Measurements from ENCODE around the gene SEPTIN2.
"Not testable (repeated sequence)": the region's sequence is repeated elsewhere in the genome, so short reads cannot be mapped to it uniquely, and the experiment has no call there.

SEPTIN2 gene

DNA sequence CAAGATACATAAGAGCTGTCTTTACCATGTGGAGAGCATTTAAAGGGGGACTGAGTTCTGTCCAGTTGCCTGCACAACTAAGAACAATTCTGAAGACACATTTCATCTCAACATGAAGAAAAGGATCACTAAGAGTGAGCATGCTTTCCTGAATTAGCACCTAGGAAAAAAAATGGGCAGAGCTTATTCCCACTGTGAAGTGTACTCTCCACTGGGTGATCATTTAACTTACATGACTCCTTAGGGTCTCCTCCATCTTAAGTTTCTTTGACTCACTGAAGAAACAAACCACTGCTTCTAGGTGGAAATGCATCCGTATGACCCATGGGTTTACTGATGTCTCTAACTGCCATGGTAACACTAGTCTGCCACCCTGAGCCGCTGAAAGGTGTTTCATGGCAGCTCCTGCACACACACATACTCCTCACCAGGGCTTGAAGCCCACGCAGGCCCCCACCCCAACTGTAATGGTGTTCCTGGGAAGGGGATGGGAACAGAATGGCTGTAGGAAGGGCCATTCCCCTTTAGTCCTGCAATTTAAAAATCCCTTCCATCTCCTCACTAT, 27.3 kb upstream of the SEPTIN2 start:
- no peak for DNase-seq

DNA sequence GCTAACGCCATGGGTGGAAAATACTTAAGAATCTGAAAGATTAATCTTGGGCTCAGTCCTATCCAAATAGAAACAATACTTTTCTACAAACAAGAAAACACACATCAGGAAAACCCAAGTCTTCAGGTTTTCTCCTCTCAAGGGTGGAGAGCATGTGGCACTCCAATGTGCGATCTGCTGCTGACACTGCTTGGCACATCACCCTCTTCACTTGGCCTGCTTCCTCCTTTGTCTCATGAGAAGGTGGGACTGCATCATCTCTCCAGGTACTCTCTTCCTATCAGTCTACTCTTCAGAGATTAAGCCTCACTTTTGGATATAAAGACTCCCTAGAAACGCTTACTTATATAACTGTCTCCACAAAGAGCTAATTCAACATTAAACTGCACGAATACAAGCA, 26.7 kb upstream of the SEPTIN2 start:
- DNase-seq: no peak

DNA sequence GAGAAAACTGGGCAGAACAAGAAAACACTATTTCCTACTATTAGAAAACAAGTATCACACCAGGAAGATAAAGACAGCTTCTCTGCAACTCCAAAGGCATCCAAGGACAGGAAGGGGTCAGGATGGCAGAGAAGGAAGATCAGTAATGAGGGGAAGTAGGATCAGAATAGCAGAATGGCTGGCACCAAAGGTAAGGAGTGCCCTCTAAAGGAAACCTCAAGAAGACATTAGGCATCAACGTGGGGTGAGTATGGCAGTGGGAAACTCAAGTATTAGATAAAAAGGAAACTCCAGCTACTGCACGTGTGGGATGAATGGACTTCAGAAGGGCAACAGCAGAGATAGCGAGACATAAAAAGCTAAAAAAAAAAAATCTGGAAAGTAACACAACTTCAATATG, 26.1 kb upstream of the SEPTIN2 start:
- DNase-seq: no peak

DNA sequence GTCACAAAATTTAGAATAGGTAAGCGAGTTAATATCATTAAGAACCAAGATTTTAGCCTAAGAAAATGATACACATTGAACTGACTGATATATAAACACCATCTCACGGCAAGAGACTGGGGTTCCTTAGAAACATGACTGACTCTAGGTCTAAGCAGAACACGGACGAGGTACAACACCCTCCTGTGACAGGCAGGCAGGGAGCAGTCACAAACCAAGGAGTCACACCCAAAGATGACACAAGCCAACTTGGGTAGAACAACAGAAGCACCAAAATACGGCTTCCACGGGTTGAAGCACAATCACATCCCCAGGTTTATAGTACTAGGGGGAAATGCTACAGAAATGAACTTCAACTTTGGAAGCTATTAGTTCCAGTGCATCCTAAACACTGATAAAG, 24.6 kb upstream of the SEPTIN2 start:
- no peak for DNase-seq

DNA sequence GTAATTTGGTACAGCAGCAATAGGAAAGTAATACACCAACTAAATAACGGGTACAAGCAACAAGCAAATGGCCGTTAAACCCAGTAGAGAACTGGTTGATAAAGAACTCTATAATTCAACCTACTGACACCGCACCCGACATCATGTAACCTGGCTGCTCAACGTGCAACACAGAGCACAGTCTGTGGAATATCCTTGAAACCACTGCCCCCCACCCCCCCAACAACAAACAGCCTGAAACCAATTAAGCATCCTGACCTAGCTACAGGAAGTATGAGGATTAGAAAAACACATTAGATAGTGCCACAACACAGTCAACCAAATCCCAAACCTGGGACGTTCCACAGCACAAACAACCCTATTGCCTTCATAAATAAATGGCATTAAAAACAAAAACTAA, 23.7 kb upstream of the SEPTIN2 start:
- DNase-seq: no peak

DNA sequence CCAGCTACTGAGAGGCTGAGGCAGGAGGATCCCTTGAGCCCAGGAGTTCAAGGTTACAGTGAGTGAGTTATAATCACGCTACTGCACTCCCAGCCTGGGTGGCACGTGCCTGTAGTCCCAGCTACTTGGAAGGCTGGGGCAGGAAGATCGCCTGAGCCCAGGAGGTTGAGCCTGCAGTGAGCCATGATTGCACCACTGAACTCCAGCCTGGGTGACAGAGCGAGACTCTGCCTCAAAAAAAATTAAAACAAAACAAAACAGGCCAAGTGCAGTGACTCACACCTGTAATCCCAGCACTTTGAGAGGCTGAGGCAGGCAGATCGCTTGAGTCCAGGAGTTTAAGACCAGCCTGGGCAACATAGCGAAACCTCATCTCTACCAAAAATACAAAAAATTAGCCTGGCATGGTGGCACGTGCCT, 22.3 kb upstream of the SEPTIN2 start:
- DNase-seq: not testable (repeated sequence)

DNA sequence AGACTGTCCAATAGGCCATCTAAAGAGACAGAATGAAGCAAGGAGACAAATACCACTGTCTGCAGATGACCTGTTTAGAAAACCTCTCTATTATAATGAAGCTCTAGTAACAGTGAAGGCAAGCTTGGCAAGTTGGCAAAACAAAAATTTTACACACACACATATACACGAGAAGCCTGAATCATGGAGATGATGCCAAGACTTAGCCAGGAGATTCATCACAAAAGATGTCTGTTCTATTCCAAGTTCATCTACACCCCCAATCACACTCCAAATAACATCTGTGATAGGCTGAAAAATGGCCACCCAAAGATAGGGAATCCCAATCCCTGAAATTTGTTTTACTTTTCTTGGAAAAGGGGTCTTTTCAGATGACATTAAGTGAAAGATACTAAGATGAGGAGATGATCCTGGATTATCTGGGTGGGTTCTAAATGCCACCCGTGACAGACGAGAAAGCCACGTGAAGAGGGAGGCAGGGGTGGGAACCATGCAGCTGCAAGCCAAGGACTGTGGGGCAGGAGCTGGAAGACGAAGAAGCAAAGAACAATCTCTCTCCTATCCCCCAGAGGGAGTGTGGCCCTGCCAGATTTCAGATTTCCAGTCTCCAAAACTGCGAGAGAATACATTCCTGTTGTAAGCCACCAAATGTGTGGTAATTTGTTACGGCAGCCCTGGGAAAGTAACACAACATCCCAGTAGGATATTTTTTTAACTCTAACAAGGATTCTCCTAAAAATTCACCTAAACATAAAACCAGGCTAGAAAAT, 20.2 kb upstream of the SEPTIN2 start:
- no peak for DNase-seq

DNA sequence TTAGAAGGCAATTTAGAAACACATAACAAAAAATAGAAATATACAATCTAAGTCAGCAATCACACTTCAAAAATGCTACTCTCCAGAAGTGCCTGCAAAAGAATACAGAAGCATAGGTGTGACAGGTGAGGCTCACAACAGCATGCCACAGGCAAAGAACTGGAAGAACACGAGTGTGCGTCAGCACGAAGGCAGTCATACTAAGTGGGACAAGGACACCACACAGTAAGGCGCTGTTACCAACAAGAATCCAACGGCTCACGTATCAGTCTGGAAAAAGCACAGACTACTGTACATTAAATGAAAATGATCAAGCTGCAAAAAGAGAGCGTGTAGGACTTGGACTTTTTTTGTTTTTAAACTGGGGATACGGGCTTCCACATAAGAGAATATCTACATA, 19.0 kb upstream of the SEPTIN2 start:
- no peak for DNase-seq

DNA sequence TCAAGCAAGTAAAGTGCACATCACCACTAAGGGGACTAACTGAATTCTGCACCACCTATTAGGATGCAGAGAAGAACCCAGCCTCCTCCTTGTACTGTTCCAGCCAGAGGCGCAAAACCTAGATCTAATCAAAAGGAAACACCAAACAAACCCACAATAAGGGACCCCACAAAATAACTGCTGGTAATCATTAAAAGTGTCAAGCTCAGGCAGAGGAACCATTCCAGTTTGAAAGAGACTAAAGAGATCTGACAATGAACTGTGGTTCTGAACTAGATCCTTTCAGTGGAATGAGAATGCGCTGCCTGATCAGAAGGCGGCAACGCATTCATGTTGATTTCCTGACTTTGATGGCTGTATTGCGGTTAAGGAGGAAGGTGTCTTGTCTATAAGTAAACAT, 17.1 kb upstream of the SEPTIN2 start:
- no peak for DNase-seq

DNA sequence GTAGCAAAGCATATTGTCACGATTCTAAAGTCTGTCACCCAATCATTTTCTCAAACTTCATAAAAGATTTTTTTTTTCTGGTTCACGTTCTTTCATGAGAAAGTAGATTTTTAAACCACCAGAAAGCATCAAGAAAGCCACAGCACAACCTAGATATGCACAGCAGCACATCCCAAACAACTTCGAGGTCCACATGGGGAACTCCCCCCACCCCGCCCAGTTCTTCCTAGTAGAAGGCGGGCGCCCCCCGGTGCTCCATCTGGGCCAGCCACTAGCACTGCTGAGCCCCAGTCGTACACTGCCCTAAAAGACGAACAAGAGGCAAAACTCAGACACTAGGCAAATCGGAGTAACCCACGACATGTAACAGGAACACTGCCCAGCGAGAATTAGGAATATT, 15.7 kb upstream of the SEPTIN2 start:
- no peak for DNase-seq

DNA sequence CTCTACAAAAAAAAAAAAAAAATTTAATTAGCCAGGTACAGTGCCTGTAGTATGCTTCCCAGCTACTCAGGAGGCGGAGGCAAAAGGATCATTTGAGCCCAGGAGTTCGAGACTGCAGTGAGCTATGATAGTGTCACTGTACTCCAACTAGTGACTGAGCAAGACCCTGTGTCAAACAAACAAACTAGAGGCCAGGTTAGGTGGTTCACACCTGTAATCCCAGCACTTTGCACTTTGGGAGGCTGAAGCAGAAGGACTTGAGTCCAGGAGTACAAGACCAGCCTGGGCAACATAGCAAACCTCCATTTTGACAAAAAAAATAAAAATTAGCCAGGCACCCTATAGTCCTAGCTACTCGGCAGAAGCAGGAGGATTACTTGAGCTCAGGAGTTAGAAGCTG, 13.6 kb upstream of the SEPTIN2 start:
- DNase-seq: no peak

DNA sequence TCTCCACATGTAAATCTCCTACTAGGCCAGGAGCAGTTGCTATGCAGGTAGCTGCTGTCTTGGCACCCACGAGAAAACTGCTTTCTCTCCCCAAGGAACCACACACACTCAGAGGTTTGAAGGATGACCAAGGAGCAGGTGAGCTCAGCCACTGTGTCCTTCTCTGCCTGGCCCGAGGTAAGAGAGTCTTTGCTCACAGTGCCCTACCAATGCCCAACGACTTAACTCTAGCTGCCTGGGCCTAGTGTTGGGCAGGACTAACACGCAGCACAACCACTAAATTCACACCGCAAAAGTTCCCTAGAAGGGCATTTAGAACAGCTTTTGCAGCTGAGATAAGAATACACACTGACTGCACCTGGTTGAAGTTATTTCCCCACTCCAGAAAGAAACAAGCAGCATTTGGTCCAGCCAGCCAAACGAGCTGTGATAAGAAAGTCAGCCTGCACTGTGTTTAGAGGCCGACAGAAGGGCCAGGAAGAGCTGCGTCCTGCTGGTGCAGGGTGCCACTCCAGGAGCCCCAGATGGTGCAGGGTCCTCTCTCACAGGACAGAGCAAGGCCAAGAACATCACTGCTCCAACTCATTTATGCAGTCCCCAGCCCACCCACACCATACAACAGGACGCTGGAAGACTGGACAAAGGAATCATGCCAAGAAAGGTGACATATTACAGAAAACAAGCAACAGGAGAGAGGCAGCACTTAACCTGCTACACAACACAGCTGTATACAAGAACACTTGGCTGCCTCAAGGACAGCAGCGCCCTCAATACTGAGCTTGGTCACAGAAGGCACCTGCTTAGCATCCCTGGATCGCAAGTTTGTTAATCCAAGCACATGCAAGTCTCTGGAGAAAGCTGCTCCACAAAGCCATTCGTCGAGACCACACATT, 12.7 kb upstream of the SEPTIN2 start:
- DNase-seq: no peak

DNA sequence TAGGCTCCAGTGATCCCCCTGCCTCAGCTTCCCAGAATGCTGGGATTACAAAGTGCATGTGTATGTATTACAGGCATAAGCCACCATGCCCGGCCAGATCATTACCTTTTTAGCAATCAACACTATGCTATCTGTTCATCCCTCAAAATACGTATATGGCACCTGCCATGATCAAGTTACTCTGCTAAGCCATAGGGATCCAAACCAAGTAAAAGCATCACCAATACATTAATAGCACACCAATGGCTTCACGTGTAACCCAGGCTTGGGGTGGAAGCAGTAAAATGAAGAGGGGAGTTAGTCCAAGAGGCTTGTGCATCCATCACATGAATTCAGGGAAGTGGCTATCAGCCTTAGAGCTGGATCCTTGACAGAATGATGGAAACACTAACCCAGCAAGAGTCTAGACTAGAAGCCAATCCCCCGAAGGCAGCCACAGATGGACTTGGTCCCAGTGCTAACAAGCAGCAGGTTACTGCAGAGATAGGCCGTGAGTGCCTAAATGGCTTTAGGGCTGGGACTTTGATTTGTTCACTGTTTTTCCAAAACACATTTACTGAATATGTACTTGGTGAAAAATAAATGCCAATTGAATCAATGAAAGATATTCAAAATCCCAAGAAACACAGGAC, 11.6 kb upstream of the SEPTIN2 start:
- DNase-seq: no peak

DNA sequence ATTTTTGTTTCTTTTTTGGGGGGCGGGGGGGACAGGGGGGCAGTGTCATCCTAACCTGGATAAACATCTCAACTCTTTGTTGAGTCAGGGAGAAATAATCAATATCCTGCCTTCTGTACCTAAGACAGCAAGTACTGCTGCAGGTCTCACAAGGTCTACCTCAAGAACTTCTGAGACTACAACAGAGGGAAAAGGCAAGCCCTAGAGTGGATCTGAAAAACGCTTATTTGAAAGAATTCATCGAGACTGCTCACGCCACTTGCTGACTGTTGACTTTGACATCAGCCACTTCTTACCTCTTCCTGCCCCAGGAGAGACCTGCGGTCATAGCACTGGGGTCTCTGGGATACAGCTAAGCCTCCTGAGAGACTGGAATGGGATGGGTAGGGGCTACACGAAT, 8.7 kb upstream of the SEPTIN2 start:
- no peak for DNase-seq

DNA sequence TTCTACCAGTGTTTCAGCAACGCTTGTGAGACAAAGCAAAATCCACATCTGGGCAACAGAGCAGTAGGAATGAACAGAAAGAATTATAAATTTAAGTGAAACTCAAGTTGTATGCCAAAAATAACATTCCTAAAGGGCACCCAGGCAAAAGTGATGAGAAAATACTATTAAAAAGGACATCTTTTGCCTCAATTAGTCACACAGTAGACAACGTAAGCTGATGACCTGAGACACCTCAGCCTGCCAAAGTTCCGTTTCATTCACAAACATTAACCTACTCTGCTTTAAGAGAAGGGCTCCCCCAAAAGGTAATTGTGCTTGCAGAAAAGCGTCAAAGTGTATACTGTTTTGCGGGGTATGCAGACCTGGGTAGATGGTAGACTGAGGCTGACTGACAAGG, 7.5 kb upstream of the SEPTIN2 start:
- no peak for DNase-seq

DNA sequence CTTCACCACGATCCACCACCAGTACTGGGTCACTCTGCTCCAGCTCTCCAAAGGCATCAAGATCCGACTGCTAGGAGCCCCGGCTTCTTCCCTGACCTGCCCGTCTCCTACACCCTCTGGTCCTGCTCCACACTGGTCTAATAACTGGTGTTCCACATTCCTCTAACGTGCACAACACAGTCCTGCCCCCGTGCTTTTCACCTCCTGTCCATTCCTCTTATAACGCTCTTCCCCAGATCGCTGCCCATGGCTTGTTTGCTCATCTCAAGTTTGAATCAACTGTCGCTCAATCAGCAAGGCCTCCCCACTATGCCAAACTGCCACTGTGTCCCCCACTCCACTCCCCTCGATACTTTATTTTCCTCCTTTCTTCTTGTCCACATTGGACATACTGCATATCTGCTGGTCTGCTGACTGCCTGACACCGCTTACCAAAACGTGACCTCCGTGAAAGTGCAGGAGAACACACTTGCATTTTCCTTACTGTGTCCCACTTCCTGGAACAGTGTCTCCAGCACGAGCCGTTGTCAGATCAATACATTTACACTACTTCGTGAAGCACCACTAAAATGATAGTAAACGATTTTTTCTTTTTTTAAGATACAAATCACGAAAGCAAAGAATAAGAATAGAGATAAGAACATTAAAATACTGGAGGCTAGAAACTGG, 6.8 kb upstream of the SEPTIN2 start:
- no peak for DNase-seq

DNA sequence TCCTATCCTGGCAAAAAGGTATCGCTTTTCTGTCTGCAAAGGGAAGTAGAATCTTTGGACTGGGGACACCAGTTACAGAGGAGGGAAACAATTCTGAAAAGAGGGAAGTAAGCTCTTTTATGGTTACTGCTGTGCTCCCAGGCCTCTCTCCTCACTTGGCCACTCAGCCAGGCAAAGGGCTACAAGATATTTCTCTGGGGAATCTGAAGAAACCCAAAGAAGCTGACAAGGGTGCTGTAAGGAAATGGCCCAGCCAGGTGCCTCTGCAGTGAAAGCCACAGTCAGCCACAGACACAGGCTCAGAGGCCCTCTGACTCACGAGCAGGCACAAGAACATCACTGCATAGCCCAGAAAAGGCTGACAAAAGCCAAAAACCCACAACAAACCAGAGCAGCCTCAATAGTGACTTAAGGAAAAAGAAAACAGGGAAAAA, 6.0 kb upstream of the SEPTIN2 start:
- DNase-seq: no peak

DNA sequence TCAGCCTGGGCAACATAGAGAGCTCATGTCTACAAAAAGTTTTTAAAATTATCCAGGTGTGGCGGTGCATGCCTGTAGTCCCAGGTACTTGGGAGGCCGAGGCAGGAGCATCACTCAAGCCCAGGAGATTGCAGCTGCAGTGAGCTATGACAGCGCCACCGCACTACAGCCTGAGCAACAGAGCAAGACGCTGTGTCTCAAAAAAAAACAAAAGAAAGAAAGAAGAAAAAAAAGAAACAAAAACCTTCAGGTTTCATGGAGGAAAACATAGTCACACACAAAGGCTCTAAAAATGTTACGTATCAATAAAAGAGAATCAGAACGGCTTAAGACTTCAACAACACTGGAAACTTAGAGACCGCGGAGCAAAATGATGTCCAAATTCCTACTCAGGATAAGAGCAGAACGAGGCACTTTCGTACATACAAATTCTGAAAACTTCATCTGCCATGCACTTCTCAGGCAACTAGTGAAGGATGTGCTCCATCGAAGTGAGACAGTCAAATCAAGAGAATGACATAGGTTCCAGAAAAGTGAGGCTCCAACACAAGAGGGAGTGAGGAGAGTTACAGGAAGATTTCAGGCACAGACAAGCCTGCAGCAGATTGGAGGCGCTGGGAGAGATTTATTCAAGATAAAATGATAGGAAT, 4.7 kb upstream of the SEPTIN2 start:
- DNase-seq: no peak

DNA sequence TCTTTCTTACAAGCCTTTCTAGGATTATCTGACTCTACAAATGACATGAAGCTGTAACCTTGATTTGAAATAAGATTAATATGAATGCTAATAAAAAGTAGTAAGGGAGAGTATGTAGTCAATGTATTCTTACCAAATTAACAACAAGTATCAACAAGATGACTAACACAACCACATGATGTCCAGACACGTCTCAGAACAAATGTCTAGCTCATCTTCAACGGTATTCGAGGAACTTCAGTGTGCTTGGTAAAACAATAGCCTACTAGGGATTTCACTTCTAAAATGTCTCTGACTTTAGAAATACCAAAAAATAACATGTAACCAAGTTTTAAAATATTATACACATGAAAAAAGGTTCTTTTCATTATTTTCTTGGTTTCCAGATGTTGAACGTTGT, 3.6 kb upstream of the SEPTIN2 start:
- DNase-seq: no peak

DNA sequence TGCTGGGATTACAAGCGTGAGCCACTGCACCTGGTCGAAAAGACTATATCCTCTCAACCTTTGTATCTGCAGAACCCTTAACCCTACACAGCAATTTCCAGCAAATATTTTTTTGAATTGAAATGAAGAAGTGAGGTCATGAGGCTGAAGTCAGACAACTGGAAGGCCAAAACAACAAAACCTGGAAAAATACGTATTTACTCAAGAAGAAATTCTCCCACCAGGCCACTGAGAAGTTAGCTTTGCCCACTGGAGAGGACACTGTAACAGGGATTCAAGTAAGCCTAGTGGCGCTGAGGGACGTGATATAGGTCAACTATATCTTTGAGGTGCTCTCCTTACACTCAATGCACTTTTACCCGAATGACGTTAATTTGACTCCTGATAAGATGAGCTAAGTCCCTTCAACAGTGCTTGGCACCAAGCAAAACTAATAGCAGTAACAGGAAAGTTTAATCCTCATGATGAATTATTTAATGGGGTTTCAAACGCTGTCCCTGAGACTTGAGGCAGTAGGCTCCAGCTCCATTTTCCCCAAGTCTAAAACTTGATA, 2.1 kb upstream of the SEPTIN2 start:
- no peak for DNase-seq

DNA sequence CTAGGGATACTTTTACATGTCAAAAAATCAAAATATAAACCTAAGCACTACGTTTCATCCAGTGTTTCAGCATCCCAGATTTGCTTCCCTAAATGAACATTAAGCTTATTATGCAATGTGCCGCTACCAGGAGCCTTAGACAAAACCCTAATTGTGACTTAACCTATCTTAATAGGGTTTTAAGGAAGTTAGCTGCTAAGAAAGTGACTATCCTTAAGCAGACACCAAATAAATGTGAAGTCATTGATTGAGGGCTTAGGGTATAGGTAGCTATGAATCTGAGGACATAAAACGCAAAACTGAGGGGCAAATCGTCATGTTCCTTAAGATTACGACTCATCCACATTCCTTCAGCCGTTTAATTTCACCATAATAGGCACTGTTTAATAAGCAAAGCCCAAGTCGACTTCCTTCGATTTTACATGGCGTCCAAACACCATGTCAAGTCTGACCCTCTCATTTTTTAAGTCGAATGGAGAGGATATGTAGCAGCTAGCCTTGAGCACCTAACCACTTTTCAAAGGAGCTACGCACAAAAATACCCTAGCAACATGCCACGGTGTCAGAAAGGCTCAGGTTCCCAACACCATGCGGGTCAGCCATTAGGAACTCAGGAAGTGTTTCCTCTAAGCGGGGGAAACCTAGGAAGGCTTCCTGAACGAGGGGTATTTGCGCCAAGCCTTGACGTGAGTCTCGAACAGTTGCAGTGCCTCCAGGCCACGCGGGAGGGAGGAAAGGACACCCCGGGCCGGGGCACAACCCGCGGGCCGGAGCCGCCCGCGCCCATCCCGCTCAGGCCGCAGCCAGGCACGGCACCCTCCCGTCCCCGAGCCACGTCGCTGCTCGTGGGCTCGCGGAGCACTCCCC, 1.3 kb upstream of the SEPTIN2 start:
- DNase-seq: no peak

Measured in NCI-H446 (cell line).